NAMALWA (cell line): ENCODE data around the gene HSPB6.

Experiments
- DNase-seq: peaks from one replicate; pipeline ENCODE4 v3.0.0-alpha.2; 2015; ENCODE audit warnings: low spot score

Gene HSPB6

DNA sequence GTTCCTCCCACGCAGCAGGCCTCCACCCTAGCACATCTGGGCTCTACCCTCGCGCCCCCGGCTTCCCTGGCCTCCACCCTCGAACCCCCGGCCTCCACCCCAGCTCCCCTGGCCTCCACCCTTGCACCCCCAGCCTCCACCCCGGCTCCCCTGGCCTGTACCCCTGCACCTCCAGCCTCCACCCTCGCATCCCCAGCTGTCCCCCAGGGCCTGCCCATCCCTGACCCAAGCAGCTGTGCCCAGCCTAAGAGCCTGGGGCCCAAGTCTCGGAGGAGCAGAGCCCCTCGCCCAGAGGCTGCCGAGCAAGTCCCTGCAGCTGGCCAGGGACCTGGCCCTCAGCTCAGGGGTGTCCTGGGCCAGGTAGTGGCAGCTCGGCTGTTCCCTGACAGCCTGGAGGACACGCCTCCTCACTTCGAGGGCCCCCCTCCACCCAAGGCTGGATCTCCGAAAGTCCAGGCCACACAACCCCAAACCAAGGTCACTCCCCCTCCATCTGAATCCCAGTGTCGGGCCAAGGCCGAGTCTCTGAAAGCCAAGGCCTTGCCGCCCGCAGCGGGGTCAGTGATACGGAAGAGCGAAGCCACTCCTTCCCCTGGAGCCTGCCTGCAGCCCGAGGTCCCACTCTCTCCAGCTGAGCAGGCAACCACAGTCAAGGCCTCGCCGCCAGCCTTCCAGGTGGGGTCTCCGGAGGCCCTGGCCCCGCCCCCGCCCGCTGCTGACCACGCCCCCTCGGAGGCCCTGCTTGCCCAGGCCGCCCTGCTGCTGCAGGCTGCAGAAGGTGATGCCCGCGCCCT is 10.7 kb upstream of the HSPB6 start:
- peak; percentile 61 for DNase-seq

- no peak for DNase-seq
Measured at GRCh38 chr19:35766571-35767104, 9.8 kb upstream of the HSPB6 start.

GRCh38 chr19:35764432-35765315 is 7.8 kb upstream of the HSPB6 start:
- no peak for DNase-seq

GRCh38 chr19:35760711-35761349 is 4.0 kb upstream of the HSPB6 start:
- no peak for DNase-seq

- no peak for DNase-seq
Measured at GRCh38 chr19:35759697-35760096, 2.9 kb upstream of the HSPB6 start.

DNA sequence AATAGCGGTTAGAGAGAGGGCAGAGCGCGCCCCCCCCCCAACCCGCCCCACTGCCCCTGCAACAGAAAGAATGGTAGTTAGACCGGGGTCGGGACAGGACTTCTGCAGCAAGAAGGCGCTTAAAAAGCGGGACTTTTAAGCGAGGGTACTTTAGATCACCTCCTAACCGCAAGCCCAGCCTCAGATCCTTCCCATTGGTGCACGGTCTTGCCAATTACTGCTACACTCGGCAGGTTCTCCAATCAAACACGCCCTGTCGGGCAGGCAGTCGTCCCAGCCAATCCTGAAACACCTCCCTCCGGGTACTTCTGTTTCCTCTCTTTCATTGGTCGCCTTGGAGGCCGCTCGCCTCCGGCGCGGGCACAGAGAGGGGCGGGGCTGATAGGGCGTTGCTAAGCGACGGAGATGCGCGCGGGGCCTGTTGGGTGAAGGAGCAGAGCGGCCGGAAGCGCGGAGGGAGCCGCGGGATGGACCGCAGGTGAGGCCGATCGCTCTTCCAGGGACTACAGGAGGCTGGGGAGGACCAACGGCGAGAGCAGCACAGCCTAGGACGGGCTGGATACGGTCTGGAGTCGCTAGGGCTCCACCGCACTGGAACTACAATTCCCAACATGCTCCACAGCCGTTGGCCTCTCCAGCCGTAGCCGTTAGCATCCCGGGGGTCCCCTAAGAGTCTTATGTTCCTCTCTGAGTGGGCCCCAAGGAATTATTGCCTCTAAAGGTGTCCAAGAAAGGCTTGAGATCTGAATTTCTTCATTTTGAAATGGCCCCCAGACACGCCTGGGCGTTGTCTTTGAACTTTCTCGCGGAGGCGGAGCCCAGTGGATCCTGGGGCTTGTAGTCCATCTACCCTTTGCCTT is 1.1 kb upstream of the HSPB6 start, which contains the start of gene PROSER3:
PROSER3 (plus strand) TSS at position 428 of the 860 bp plus-strand sequence; CDS start at position 468, 40 bp downstream.
- DNase-seq: peak; percentile 100

DNA sequence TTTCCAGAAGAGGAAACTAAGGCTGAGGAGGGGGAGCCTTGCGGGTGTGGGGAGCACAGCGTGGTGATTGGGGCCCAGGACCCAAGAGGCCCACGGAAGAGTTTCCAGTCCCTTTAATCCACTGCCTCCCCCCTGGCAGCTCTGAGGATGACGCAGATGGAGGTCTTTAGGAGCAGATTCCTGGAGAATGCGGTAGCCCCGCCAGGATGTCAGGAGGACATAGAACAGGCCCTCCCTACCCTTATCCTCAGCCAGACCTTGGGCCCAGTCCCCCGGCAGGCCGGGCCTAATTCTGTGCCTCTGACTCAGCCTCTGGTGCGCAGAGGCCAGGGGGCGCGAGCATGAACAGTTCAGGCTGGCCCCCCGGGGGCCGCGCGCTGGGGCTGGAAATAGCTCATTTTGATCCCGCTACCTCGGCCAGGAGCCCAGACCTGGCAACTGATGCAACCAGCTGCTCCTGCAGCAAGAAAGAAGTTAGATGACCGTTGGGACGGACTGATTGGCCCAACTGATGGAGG is 461 bp upstream of the HSPB6 start:
- no peak for DNase-seq

DNA sequence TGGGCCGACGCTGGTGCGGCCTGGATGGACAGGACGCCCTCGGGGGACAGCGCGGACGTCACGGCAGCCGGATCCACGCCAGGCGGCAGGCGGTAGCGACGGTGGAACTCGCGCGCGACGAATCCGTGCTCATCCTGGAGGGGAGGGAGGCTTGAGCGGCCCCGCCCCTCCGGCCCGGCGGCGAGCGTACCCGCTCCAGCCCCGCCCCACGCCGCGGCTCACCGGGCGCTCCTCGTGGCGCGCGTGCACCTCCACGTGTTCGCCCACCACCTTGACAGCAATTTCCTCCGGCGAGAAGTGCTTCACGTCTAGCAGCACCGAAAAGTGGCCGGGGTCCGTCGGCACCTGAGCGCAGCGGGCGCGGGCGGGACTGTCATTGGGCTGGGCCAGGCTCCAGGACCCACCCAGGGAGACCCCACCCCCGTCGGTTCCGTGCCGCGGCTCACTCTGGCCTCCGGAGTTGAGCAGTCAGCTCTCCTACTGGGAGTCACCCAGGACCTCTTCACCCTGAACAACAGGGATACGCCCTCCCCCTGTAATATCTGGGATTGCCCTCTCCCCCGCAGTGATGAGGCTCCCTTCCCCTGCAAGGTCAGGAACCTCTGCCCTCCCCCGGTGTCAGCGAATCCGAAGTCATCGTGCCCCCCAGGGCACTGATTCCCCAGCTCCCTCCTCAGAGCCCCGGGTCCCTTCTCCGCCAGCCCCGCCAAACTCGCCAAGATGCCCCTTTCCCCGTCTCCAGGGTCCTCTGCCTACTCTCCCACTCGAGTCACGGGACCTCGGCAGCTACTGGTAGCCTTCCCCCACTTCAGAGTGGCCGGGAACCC is 1.1 kb downstream of the HSPB6 start:
- DNase-seq: no peak

DNA sequence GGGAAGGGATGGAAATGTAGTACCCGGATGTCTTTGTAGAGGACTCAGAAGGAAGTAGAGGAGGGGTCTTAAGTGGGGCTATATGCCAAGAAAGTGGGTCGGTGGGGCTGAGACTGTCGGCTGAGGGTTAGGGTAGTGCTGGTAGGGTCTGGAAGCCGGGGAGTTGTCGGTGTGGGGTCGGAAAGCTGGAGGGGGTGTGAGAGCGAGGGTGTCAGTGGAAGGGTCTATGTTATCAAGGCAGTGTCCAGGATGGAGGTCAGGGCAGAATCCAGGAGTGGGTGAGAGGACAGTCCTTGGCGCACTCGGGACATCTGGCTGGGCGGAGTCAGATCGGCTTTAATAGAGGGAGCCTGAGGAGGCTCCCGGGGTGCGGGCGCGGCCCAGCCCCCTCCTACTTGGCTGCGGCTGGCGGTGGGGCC is 1.7 kb downstream of the HSPB6 start:
- no peak for DNase-seq

- no peak for DNase-seq
Measured at GRCh38 chr19:35754370-35755130, 2.3 kb downstream of the HSPB6 start.

DNA sequence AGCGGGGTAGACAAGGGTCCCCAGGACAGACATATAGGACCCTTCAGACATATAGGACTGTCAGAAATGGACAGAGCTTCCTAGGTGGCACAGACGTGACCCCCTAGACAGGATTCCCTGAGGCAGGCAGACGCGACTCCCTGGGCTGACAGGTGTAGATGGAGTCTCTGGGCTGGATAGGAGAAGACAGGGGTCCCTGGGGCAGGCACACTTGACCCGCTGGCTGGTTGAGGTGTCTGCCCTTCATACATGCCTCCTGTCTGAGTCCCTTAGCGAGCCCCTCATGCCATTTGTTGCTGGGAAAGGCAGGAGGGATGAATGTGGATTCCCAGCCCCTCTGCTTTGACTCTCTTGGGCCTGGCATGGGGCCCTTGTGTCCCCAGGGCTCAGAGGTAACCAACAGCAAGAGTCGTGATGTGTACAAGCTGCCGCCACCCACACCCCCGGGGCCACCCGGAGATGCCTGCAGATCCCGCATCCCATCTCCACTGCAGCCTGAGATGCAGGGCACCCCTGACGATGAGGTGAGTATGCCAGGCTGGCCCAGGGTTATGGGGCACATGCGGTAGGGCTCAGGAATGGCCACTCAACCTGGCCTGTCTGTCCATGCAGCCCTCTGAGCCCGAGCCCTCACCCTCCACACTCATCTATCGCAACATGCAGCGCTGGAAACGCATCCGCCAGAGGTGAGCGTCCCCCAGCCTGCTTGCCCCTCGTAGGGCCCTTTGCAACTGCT is 3.0 kb downstream of the HSPB6 start:
- DNase-seq: no peak

GRCh38 chr19:35752746-35753350 is 4.0 kb downstream of the HSPB6 start:
- no peak for DNase-seq

GRCh38 chr19:35751839-35752745 is 4.7 kb downstream of the HSPB6 start:
- no peak for DNase-seq

GRCh38 chr19:35750167-35750566 is 6.7 kb downstream of the HSPB6 start:
- no peak for DNase-seq

GRCh38 chr19:35748106-35749020 is 8.5 kb downstream of the HSPB6 start, which contains the start of gene LIN37:
Gene LIN37 (plus strand): TSS chr19:35748576. CDS start chr19:35748725, 149 bp downstream.
- DNase-seq: peak; percentile 100

GRCh38 chr19:35746531-35746930 is 10.3 kb downstream of the HSPB6 start:
- DNase-seq: no peak
